ENCODE measurements around the gene RCOR2. TPM values are rescaled to one million over a fixed set of nuclear protein-coding genes. Genes with fewer than 3 reads are reported as not detected.
A peak's percentile ranks its signal among the peaks of the same experiment; 100 is the strongest.

RCOR2 gene
- total RNA-seq, 1 donor from 2014 or later, result 7.8 TPM

DNA sequence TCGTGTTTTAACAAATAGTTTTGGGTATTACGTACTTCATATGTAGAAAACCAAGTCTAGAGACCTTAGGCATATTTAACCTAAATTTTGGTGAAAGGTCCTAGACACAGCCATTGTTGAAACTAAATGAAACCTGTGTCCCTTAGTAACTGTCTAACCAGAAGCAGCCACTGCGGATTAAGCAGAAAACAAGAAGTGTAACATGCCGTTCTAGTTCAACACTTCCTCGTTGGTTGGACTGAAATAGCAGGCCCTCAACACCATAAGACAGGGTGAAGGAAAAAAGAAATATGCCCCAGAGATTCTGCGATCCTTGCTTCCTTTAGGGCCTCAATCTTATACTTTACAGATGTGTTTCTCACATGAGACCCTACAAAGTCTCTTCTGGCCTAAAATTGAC lies 23.8 kb upstream of the RCOR2 start:
- Histone ChIP-seq H3K36me3 (ENCODE audit: control insufficient read depth, insufficient read depth, low read length) (no peaks in the 10 kb centered on the region), H3K4me3 (ENCODE audit: low read depth, low read length) (no peak overlapping the region), H3K27me3 (ENCODE audit: control insufficient read depth, insufficient read depth, low read length) (no peaks in the 10 kb centered on the region)
- no peak for DNase-seq (ENCODE audit: low read depth)
- TF ChIP-seq, protein P1, sequence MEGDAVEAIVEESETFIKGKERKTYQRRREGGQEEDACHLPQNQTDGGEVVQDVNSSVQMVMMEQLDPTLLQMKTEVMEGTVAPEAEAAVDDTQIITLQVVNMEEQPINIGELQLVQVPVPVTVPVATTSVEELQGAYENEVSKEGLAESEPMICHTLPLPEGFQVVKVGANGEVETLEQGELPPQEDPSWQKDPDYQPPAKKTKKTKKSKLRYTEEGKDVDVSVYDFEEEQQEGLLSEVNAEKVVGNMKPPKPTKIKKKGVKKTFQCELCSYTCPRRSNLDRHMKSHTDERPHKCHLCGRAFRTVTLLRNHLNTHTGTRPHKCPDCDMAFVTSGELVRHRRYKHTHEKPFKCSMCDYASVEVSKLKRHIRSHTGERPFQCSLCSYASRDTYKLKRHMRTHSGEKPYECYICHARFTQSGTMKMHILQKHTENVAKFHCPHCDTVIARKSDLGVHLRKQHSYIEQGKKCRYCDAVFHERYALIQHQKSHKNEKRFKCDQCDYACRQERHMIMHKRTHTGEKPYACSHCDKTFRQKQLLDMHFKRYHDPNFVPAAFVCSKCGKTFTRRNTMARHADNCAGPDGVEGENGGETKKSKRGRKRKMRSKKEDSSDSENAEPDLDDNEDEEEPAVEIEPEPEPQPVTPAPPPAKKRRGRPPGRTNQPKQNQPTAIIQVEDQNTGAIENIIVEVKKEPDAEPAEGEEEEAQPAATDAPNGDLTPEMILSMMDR (IDR thresholded peaks at IDR 0.05; ENCODE audit: insufficient read depth, low read length, poor library complexity, severe bottlenecking), result no peak

DNA sequence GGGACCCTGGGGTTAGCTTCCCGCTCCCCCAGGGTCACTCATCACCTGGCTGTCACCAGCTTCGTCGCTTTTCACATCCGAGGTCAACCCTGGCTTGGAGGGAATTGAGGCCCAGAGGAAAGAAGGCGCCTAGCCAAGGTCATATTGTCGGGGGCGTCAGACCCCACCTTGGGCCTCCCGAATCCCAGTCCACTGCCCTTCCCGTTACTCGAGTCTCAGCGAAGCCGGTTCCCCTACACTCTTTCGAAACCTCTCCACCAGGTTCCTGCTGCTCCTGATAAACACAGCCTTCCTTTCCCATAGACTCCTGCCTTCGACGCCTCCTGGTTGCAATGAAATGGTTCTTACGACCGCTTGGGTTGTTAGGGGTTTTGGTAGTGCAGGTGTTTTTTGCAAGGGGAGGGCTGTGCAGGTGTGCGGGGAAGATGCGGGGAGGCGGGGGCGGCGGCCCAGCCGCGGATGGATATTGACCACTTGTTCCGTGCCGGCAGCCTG lies 22.5 kb upstream of the RCOR2 start:
- DNase-seq (ENCODE audit: low read depth), result no peak
- Histone ChIP-seq H3K27me3 (ENCODE audit: control insufficient read depth, insufficient read depth, low read length) (no peaks in the 10 kb centered on the region), H3K4me3 (ENCODE audit: low read depth, low read length) (peak overlapping the region; percentile 89), H3K36me3 (ENCODE audit: control insufficient read depth, insufficient read depth, low read length) (no peaks in the 10 kb centered on the region)
- TF ChIP-seq, protein P1 (IDR thresholded peaks at IDR 0.05; ENCODE audit: insufficient read depth, low read length, poor library complexity, severe bottlenecking), result no peak

DNA sequence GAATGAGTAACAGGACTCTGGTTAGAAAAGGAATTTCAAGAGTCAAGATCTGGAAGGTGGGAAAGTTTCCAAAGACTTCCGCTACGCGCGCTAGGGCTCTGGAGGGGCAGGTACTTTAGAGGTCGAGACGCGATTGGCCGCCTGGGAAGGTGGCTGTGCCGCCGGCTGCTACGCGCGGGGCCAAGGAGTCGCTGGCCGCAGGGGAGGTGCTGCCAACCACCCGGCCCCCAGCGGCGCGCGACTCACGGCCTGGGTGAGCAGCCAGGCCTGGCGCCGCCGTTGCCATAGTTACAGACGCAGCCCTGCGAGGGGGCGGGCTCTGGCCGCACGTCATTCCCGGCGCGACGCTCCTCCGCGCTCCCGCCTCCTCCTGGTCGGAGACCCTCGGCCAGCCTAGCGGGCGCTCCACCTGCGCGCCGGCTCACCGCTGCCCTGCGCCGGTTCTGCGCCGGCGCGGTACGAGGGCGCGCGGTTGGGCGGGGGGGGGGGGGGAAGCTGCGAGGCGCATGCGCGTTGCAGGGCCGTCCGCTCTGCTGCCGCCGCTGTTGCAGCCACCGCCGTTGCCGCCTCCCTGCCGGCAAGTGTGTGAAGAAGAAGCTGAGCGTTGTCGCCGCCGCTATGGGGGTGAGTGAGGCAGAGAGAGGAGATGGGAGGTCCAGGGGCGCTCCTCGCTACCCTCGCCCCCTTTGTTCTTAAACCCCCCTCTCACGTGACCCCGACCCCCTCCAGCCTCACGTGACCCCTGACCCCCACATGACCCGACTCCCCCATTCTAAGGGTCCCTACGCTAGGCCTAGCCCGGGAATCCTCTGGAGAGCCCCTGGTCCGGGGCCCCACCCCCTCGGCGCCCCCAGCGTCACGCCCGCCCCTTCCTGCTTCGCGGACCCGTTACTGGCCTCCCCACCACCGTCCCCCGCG lies 21.8 kb upstream of the RCOR2 start, which contains the start of gene NAA40:
NAA40 (plus strand) TSS at position 524 of the 918 bp plus-strand sequence; CDS start at position 619, 95 bp downstream.
- no peaks in the 10 kb centered on the region for H3K36me3 ChIP-seq (ENCODE audit: control insufficient read depth, insufficient read depth, low read length)
- TF ChIP-seq, protein P1 (IDR thresholded peaks at IDR 0.05; ENCODE audit: insufficient read depth, low read length, poor library complexity, severe bottlenecking), result no peak
- H3K4me3 ChIP-seq (ENCODE audit: low read depth, low read length), result peak within 1 kb of the TSS; percentile 89
- peak; percentile 75 for DNase-seq (ENCODE audit: low read depth)
- no peaks in the 10 kb centered on the region for H3K27me3 ChIP-seq (ENCODE audit: control insufficient read depth, insufficient read depth, low read length)

DNA sequence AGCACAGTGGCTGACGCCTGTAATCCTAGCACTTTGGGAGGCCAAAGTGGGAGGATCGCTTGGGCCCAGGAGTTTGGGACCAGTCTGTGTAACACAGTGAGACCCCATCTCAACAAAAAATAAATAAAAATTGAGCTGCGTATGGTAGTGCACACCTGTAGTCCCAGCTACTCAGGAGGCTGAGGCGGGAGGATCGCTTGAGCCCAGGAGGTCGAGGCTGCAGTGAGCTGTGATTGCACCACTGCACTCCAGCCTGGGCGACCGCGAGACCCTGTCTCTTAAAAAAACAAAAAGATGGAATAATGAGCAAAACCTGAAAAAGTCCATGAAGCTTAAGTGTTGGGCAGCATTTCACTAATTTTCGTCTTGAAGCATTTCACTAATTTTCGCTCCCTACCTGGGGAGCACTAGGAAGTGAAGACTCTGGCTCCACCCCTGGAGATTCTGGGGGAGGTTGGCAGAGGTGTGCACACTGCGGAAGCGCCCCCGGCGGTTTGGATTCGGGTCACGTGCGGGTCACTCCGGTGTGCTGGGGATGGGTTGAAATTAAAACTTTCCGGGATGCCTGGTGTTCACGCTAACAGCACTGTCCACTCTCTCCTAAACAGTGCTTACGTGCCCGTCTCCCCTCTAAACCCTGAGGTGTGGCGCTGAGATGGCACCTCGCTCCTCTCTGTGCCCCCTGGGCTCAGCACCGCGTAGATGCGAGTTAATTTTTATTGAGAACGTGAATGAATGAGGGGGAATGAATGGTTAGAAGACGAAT lies 20.9 kb upstream of the RCOR2 start:
- DNase-seq (ENCODE audit: low read depth), result no peak
- no peaks in the 10 kb centered on the region for H3K36me3 ChIP-seq (ENCODE audit: control insufficient read depth, insufficient read depth, low read length)
- H3K27me3 ChIP-seq (ENCODE audit: control insufficient read depth, insufficient read depth, low read length), result no peaks in the 10 kb centered on the region
- TF ChIP-seq, protein P1 (IDR thresholded peaks at IDR 0.05; ENCODE audit: insufficient read depth, low read length, poor library complexity, severe bottlenecking), result no peak
- peak overlapping the region; percentile 39 for H3K4me3 ChIP-seq (ENCODE audit: low read depth, low read length)

DNA sequence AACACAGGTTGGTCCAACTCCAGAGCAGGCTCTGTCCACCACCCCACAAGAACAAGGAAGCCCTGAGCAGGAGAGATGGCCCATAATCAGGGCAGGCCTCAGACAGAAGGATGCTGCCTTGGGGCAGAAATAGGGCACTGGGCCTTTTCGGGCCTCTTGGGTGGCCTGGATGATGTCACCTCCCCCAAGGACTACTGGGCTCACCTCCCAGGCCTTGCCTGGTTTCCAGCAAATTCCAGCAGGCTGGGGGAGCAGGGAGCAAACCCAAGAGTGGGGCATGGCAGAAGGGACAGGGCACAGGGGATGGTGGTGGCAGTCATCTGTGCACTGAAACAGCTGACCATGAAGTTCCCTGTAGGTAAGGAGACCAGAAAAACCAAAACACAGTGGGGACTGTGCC lies 16.5 kb upstream of the RCOR2 start:
- H3K4me3 ChIP-seq (ENCODE audit: low read depth, low read length), result no peak overlapping the region
- DNase-seq (ENCODE audit: low read depth), result no peak
- H3K36me3 ChIP-seq (ENCODE audit: control insufficient read depth, insufficient read depth, low read length), result no peaks in the 10 kb centered on the region
- TF ChIP-seq, protein P1 (IDR thresholded peaks at IDR 0.05; ENCODE audit: insufficient read depth, low read length, poor library complexity, severe bottlenecking), result no peak
- no peaks in the 10 kb centered on the region for H3K27me3 ChIP-seq (ENCODE audit: control insufficient read depth, insufficient read depth, low read length)

Data from kidney epithelial cell (primary cell).